ENCODE data around the gene HDAC4. TPM values are rescaled to one million over a fixed set of nuclear protein-coding genes. Genes with fewer than 3 reads are reported as not detected.

The HDAC4 gene
- total RNA-seq, 4 donors from 2014 or later = 24.8 to 82.9 (median 41.3) TPM

- no peak for TF ChIP-seq CTCF (IDR thresholded peaks at IDR 0.05; ENCODE audit: low read depth)
Measured at GRCh38 chr2:239337122-239337876, 63.5 kb downstream of the HDAC4 start.

- no peak for TF ChIP-seq CTCF (IDR thresholded peaks at IDR 0.05; ENCODE audit: low read depth)
Measured at GRCh38 chr2:239331560-239331959, 69.3 kb downstream of the HDAC4 start.

GRCh38 chr2:239330836-239331235 lies 70.0 kb downstream of the HDAC4 start:
- no peak for TF ChIP-seq CTCF (IDR thresholded peaks at IDR 0.05; ENCODE audit: low read depth)

- TF ChIP-seq CTCF (IDR thresholded peaks at IDR 0.05; ENCODE audit: low read depth) = no peak
Measured at GRCh38 chr2:239329972-239330572, 70.7 kb downstream of the HDAC4 start.

- TF ChIP-seq CTCF (IDR thresholded peaks at IDR 0.05; ENCODE audit: low read depth) = no peak
Measured at GRCh38 chr2:239329284-239329971, 71.4 kb downstream of the HDAC4 start.

GRCh38 chr2:239328351-239329191 lies 72.2 kb downstream of the HDAC4 start:
- TF ChIP-seq CTCF (IDR thresholded peaks at IDR 0.05; ENCODE audit: low read depth) = no peak

Data from subcutaneous adipose tissue (tissue), 4 donors.